GM12873 (cell line): ENCODE results near the gene INPP4A.

Source experiments
- CTCF ChIP-seq: IDR thresholded peaks from 2 replicates; pipeline ENCODE4 v1.5.1; 2012; ENCODE audit warnings: low read depth, mild to moderate bottlenecking, moderate library complexity, low read length, control low read depth; ENCODE audit not compliant: insufficient read depth; ENCODE audit errors: missing control alignments

INPP4A gene

GRCh38 chr2:98459496-98460175 is 15.0 kb downstream of the INPP4A start:
- no peak for TF ChIP-seq CTCF

- no peak for TF ChIP-seq CTCF
These were observed 16.2 kb downstream of the INPP4A start for GRCh38 chr2:98460573-98461497.

GRCh38 chr2:98461498-98462049 is 16.9 kb downstream of the INPP4A start:
- no peak for TF ChIP-seq CTCF

GRCh38 chr2:98463081-98463481 is 18.4 kb downstream of the INPP4A start:
- no peak for TF ChIP-seq CTCF

GRCh38 chr2:98463551-98463971 is 18.9 kb downstream of the INPP4A start:
- TF ChIP-seq CTCF: no peak

- TF ChIP-seq CTCF: no peak
These were observed 19.5 kb downstream of the INPP4A start for GRCh38 chr2:98463988-98464771.
